ENCODE data around the gene HORMAD2. TPM values are rescaled to one million over a fixed set of nuclear protein-coding genes. Genes with fewer than 3 reads are reported as not detected.

The HORMAD2 gene
- total RNA-seq, 6 experiments from 2014 or later, result not detected

GRCh38 chr22:30116362-30117117 lies 36.3 kb downstream of the HORMAD2 start:
- Mint-ChIP-seq H3K4me3 (no peak overlapping the region), H3K9me3 (no peaks in the 10 kb centered on the region), H3K27me3 (ENCODE audit: insufficient read depth) (peaks cover 3% of the 10 kb centered on the region), H3K36me3 (ENCODE audit: low read depth) (no peaks in the 10 kb centered on the region), H3K27ac (no peak overlapping the region), H3K4me1 (ENCODE audit: low read depth) (peaks cover 10% of the 10 kb centered on the region)
- no peak for TF ChIP-seq CTCF (IDR thresholded peaks at IDR 0.05)
- DNase-seq, result peak; percentile 2

GRCh38 chr22:30117256-30117655 lies 37.0 kb downstream of the HORMAD2 start:
- H3K9me3 Mint-ChIP-seq, result no peaks in the 10 kb centered on the region
- TF ChIP-seq CTCF (IDR thresholded peaks at IDR 0.05), result no peak

GRCh38 chr22:30118291-30118690 lies 38.0 kb downstream of the HORMAD2 start:
- no peak for TF ChIP-seq CTCF (IDR thresholded peaks at IDR 0.05)
- Mint-ChIP-seq H3K36me3 (ENCODE audit: low read depth) (no peaks in the 10 kb centered on the region), H3K9me3 (no peaks in the 10 kb centered on the region), H3K4me3 (no peak overlapping the region), H3K4me1 (ENCODE audit: low read depth) (peaks cover 10% of the 10 kb centered on the region), H3K27me3 (ENCODE audit: insufficient read depth) (peaks cover 3% of the 10 kb centered on the region), H3K27ac (no peak overlapping the region)
- no peak for DNase-seq

More at GRCh38 chr22:30117256-30117655, 37.0 kb downstream of the HORMAD2 start:
- Mint-ChIP-seq H3K36me3 (ENCODE audit: low read depth) (no peaks in the 10 kb centered on the region), H3K27me3 (ENCODE audit: insufficient read depth) (peaks cover 3% of the 10 kb centered on the region), H3K27ac (no peak overlapping the region), H3K4me1 (ENCODE audit: low read depth) (peaks cover 10% of the 10 kb centered on the region), H3K4me3 (no peak overlapping the region)
- no peak for DNase-seq

GRCh38 chr22:30121960-30122359 lies 41.7 kb downstream of the HORMAD2 start:
- H3K27me3 Mint-ChIP-seq (ENCODE audit: insufficient read depth), result peaks cover 13% of the 10 kb centered on the region
- no peak overlapping the region for H3K27ac Mint-ChIP-seq

GRCh38 chr22:30123463-30123862 lies 43.2 kb downstream of the HORMAD2 start:
- H3K36me3 Mint-ChIP-seq (ENCODE audit: low read depth), result no peaks in the 10 kb centered on the region
- peaks cover 13% of the 10 kb centered on the region for H3K27me3 Mint-ChIP-seq (ENCODE audit: insufficient read depth)
- H3K4me1 Mint-ChIP-seq (ENCODE audit: low read depth), result no peaks in the 10 kb centered on the region
- no peak for DNase-seq
- no peak overlapping the region for H3K27ac Mint-ChIP-seq
- H3K9me3 Mint-ChIP-seq, result no peaks in the 10 kb centered on the region
- no peak overlapping the region for H3K4me3 Mint-ChIP-seq
- TF ChIP-seq CTCF (IDR thresholded peaks at IDR 0.05), result no peak

More at GRCh38 chr22:30121960-30122359, 41.7 kb downstream of the HORMAD2 start:
- no peak for DNase-seq
- H3K4me1 Mint-ChIP-seq (ENCODE audit: low read depth), result no peaks in the 10 kb centered on the region
- no peaks in the 10 kb centered on the region for H3K36me3 Mint-ChIP-seq (ENCODE audit: low read depth)
- no peak for TF ChIP-seq CTCF (IDR thresholded peaks at IDR 0.05)
- H3K4me3 Mint-ChIP-seq, result no peak overlapping the region
- no peaks in the 10 kb centered on the region for H3K9me3 Mint-ChIP-seq

Measured in HFFc6 (cell line).